ENCODE results near the gene ANOS1. TPM values are rescaled to one million over a fixed set of nuclear protein-coding genes. Genes with fewer than 3 reads are reported as not detected.

Gene ANOS1
- total and polyA plus RNA-seq, 2 of the 8 experiments (the other 6 are each of a cell fraction or from before 2014, with no cell fraction given) = 34.4 to 59.0 TPM

DNA sequence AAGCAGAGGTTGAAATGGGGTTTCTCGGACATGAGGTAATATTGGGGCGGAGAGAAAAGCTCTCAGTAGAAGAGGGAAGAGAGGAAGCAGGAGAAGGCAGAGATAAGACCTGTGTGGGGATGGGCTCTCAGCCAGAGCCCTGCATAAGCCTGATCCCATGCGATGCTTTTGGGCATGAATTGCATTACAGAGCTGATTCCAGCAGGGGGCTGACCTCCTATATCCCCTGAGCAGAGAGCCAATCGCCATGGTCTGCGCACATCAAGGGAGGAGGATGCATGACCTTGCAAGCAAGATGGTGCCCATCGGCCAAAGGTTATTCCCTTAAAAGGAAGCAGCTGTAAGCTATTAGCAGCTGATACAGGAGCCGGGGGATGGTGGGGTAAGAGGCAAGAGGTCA, 7.6 kb downstream of the ANOS1 start (continued):
- TF ChIP-seq CTCF (IDR thresholded peaks at IDR 0.05; ENCODE audit: control extremely low read depth in 1 of 3, insufficient read depth in 1 of 3, low read depth in 1 of 3, low read length in 3 of 3) = peak; percentile 32 to 63 (median 43); a peak in 3 of 4 replicates
- TF ChIP-seq, protein P1, sequence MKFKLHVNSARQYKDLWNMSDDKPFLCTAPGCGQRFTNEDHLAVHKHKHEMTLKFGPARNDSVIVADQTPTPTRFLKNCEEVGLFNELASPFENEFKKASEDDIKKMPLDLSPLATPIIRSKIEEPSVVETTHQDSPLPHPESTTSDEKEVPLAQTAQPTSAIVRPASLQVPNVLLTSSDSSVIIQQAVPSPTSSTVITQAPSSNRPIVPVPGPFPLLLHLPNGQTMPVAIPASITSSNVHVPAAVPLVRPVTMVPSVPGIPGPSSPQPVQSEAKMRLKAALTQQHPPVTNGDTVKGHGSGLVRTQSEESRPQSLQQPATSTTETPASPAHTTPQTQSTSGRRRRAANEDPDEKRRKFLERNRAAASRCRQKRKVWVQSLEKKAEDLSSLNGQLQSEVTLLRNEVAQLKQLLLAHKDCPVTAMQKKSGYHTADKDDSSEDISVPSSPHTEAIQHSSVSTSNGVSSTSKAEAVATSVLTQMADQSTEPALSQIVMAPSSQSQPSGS (IDR thresholded peaks at IDR 0.05; ENCODE audit: low read length) = no peak
- TF ChIP-seq SAP30 (IDR thresholded peaks at IDR 0.05; ENCODE audit: insufficient read depth, insufficient replicate concordance, low read length) = no peak
- no peak for TF ChIP-seq KDM5A (IDR thresholded peaks at IDR 0.05; ENCODE audit: low read length)
- TF ChIP-seq POU5F1 (IDR thresholded peaks at IDR 0.05; ENCODE audit: low read depth, low read length) = no peak
- no peak for TF ChIP-seq BCL11A (IDR thresholded peaks at IDR 0.05; ENCODE audit: low read depth in 2 of 2, low read length in 2 of 2)
- no peak for TF ChIP-seq NRF1 (IDR thresholded peaks at IDR 0.05; ENCODE audit: low read depth, low read length)
- TF ChIP-seq RAD21 (IDR thresholded peaks at IDR 0.05 in 1 of 2, conservative IDR thresholded peaks at IDR 0.05 in 1 of 2; ENCODE audit: low read depth in 2 of 2, low read length in 2 of 2) = peak in 1 of 2 experiments; percentile 18; a peak in 2 of 4 replicates
- TF ChIP-seq YY1 (IDR thresholded peaks at IDR 0.05; ENCODE audit: low read depth, low read length) = peak; percentile 75
- TF ChIP-seq, protein P2, sequence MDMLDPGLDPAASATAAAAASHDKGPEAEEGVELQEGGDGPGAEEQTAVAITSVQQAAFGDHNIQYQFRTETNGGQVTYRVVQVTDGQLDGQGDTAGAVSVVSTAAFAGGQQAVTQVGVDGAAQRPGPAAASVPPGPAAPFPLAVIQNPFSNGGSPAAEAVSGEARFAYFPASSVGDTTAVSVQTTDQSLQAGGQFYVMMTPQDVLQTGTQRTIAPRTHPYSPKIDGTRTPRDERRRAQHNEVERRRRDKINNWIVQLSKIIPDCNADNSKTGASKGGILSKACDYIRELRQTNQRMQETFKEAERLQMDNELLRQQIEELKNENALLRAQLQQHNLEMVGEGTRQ (IDR thresholded peaks at IDR 0.05; ENCODE audit: low read length) = no peak
- TF ChIP-seq SP1 (IDR thresholded peaks at IDR 0.05; ENCODE audit: low read depth, low read length) = no peak
- TF ChIP-seq RFX5 (IDR thresholded peaks at IDR 0.05; ENCODE audit: borderline replicate concordance, low read depth, low read length) = no peak
- no peak for TF ChIP-seq SIN3A (conservative IDR thresholded peaks at IDR 0.05 in 1 of 2, IDR thresholded peaks at IDR 0.05 in 1 of 2; ENCODE audit: low read depth in 1 of 2, low read length in 2 of 2)
- TF ChIP-seq NANOG (IDR thresholded peaks at IDR 0.05; ENCODE audit: insufficient read depth, low read depth, low read length, poor library complexity, severe bottlenecking) = peak; percentile 9
- TF ChIP-seq CREB1 (IDR thresholded peaks at IDR 0.05) = 0 out of 2 replicates have a peak, but pooled peaks have one; percentile 30
